Kidney (tissue), 14 donors: Measurements from ENCODE around the gene FAR1. TPM values are rescaled to one million over a fixed set of nuclear protein-coding genes. Genes with fewer than 3 reads are reported as not detected.

Experiments
- DNase-seq, 5 donors: peaks; one replicate each; pipeline ENCODE4 v3.0.0-alpha.2; 2013 to 2020
- FAIRE-seq: peaks from 2 replicates; lab custom pipeline; 2012; peaks lifted over from hg19 to GRCh38; lab: Jason Lieb, UNC
- H3K27ac ChIP-seq, 2 donors: one replicate each; pipeline ENCODE4 v1.7.0; 2013; ENCODE audit warnings: low read depth in 2 of 2, low read length in 2 of 2, inconsistent platforms in 1 of 2
- H3K27me3 ChIP-seq: one replicate; pipeline ENCODE4 v1.7.1; 2013; ENCODE audit warnings: low read length, inconsistent platforms; ENCODE audit not compliant: control insufficient read depth, insufficient read depth
- H3K36me3 ChIP-seq, 3 donors: one replicate each; pipeline versions ENCODE4 v1.7.0 to v1.7.1; 2013; ENCODE audit warnings: low read length in 3 of 3, control low read depth in 1 of 3, inconsistent platforms in 1 of 3; ENCODE audit not compliant: insufficient read depth in 3 of 3, control insufficient read depth in 2 of 3
- H3K4me1 ChIP-seq, 3 donors: one replicate each; pipeline versions ENCODE4 v1.7.0 to v1.7.1; 2013; ENCODE audit warnings: low read length in 3 of 3, inconsistent platforms in 1 of 3, low read depth in 1 of 3; ENCODE audit not compliant: control insufficient read depth in 2 of 3, insufficient read depth in 2 of 3
- H3K4me3 ChIP-seq, 3 donors: one replicate each; pipeline versions ENCODE4 v1.7.0 to v1.8.1; 2013; ENCODE audit warnings: low read length in 3 of 3, control low read depth in 1 of 3, inconsistent platforms in 1 of 3
- H3K9ac ChIP-seq, 3 donors: one replicate each; pipeline versions ENCODE4 v1.7.0 to v1.7.1; 2013; ENCODE audit warnings: low read length in 3 of 3, control low read depth in 1 of 3, inconsistent platforms in 1 of 3
- H3K9me3 ChIP-seq, 3 donors: one replicate each; pipeline versions ENCODE4 v1.7.0 to v1.7.1; 2013; ENCODE audit warnings: low read length in 3 of 3, control low read depth in 1 of 3, inconsistent platforms in 1 of 3; ENCODE audit not compliant: control insufficient read depth in 2 of 3, insufficient read depth in 1 of 3
- CTCF ChIP-seq: IDR thresholded peaks from 3 replicates; pipeline ENCODE4 v1.5.1; 2012; ENCODE audit warnings: mild to moderate bottlenecking, moderate library complexity, borderline replicate concordance; ENCODE audit not compliant: insufficient read depth; ENCODE audit errors: extremely low read depth
- intact Hi-C: fragments of 100-400 bp; cut with DNase I; formaldehyde crosslinking; loops from one replicate; pipeline ENCODE4 v1.11.1; 2022
- polyA plus RNA-seq: library from polyadenylated mRNA; stranded (reverse); fragments of 350-450 nt; fragmentation: Illumina TruSeq; extraction: RNeasy Lipid Tissue Mini Kit (QIAGEN cat#74804); gene quantifications from one replicate; pipeline ENCODE4 v1.2.3, GENCODE V29; 2014; ENCODE audit warnings: low read depth, low replicate concordance; ENCODE audit not compliant: insufficient read depth
- total RNA-seq: library from RNA; stranded (reverse); fragmentation: NEBNext Ultra II Directional; extraction: Animal tissue kit (Norgen Biotek cat#: 25700); gene quantifications from one replicate; pipeline ENCODE4 v1.2.1, GENCODE V29; 2021
- donor health status: control.
- donor health status: control.
- donor health status: control.
- donor health status: control.
- donor health status: control.
- donor health status: DM: yes; HTN: yes; CAD: no.
- donor health status: Normal renal cell carcinoma (clear cell type).

The FAR1 gene
- total and polyA plus RNA-seq, 2 donors from 2014 or later: 12.6 to 53.7 TPM

DNA sequence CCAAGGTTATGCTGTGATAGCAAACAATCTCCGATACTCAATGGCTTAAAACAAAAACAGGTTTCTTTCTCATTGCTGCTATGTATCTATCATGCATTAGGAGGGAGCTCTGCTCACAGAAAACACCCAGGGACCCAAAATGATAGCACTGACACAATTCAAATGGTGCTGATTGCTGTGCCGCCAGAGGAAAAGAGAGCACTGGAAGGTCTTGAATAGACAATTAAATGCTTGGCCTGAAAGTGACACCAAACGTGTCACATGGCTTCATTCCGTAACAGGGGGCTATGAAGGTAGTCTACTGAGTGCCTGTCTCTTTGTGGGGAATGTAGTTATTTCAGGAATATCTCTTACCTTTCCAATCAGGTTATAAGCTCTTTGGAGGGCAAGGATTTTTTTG, 94.2 kb downstream of the FAR1 start:
- Histone ChIP-seq H3K27me3 (no peaks in the 10 kb centered on the region), H3K9me3 (no peaks in the 10 kb centered on the region), H3K4me1 (no peaks in the 10 kb centered on the region), H3K4me3 (no peak overlapping the region), H3K9ac (no peak overlapping the region), H3K36me3 (no peaks in the 10 kb centered on the region), H3K27ac (no peak overlapping the region)
- intact Hi-C loops: no loop called here
- DNase-seq (peak in 1 of 5 donors; percentile 21), FAIRE-seq (no peak)
- TF ChIP-seq CTCF: no peak

DNA sequence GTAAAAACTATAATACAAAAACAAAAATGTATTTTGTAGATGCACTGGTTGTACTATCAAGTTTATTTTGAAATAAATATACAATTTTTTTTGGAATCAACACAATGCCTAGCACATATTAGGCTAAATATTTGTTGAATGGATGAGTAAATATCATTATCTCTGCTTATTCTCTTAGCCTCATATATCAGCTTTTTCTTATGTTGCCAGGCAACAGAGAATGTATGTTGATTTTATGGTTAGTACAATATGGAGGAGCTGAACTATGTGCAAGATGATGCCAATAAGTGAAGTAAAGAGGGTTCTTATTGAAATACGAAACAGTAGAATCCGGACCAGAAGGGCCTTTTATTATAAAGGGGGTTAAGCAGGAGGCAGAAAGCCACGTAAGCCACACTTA, 94.9 kb downstream of the FAR1 start:
- H3K9me3 ChIP-seq: no peaks in the 10 kb centered on the region
- H3K36me3 ChIP-seq: no peaks in the 10 kb centered on the region
- DNase-seq (no peak), FAIRE-seq (no peak)
- no peaks in the 10 kb centered on the region for H3K4me1 ChIP-seq
- H3K9ac ChIP-seq: no peak overlapping the region
- no peak for TF ChIP-seq CTCF
- no peak overlapping the region for H3K27ac ChIP-seq
- no peaks in the 10 kb centered on the region for H3K27me3 ChIP-seq
- no peak overlapping the region for H3K4me3 ChIP-seq
- intact Hi-C loops: no loop called here

DNA sequence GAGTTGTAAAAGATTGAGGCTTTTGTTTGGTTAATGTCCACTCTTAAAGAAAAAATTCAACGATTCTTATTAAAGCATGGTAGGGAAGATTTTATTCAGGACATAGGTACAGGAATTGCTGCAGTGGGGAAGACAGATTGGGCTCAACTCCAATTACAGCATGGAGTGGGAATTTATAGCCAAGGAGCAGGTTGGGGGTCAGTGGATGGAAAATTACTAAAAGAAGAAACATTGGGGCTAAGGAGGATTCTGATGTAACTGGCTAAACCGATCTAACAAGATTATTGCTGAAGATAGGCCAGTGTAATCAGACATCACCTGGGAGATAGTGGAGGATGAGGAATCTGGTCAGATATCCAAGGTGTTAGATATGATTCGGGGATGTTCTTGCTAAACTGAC, 97.4 kb downstream of the FAR1 start:
- no peak for TF ChIP-seq CTCF
- DNase-seq (no peak), FAIRE-seq (no peak)
- H3K27me3 ChIP-seq: no peaks in the 10 kb centered on the region
- intact Hi-C loops: no loop called here
- H3K27ac ChIP-seq: no peak overlapping the region
- no peak overlapping the region for H3K4me3 ChIP-seq
- H3K4me1 ChIP-seq: no peaks in the 10 kb centered on the region
- H3K36me3 ChIP-seq: no peaks in the 10 kb centered on the region
- H3K9ac ChIP-seq: no peak overlapping the region
- no peaks in the 10 kb centered on the region for H3K9me3 ChIP-seq

GRCh38 chr11:13767471-13767870, 99.0 kb downstream of the FAR1 start:
- H3K36me3 ChIP-seq: no peaks in the 10 kb centered on the region
- no peak overlapping the region for H3K4me3 ChIP-seq
- intact Hi-C loops: no loop called here
- H3K9ac ChIP-seq: no peak overlapping the region
- no peak for DNase-seq
- H3K27ac ChIP-seq: no peak overlapping the region
- H3K27me3 ChIP-seq: no peaks in the 10 kb centered on the region
- H3K9me3 ChIP-seq: no peaks in the 10 kb centered on the region
- TF ChIP-seq CTCF: no peak
- H3K4me1 ChIP-seq: no peaks in the 10 kb centered on the region
- FAIRE-seq: no peak
